GM23338 (cell line): Measurements from ENCODE around the gene TENM4. TPM values are rescaled to one million over a fixed set of nuclear protein-coding genes. Genes with fewer than 3 reads are reported as not detected.

ENCODE experiments used
- ATAC-seq: fragments of 200-7000 bp; cut with Tn5 transposase; 3 replicates; pipeline ENCODE4 v1.9.1; 2020
- DNase-seq: peaks from one replicate; pipeline ENCODE4 v3.0.0-alpha.2; 2015; ENCODE audit warnings: low spot score
- H2AFZ ChIP-seq: fragments of 200-600 bp; sonication (generic); 2 replicates; pipeline ENCODE4 v1.8.0; 2016; ENCODE audit warnings: antibody characterized with exemption, mild to moderate bottlenecking, moderate library complexity
- H3F3A ChIP-seq: fragments of 200-600 bp; sonication (generic); replicated peaks from 2 replicates; pipeline ENCODE4 v1.8.0; 2017; ENCODE audit warnings: antibody characterized with exemption, mixed run types, low read depth
- H3K27ac ChIP-seq: fragments of 200-600 bp; sonication (generic); 2 replicates; pipeline ENCODE4 v1.6.1; 2016; ENCODE audit warnings: low read depth
- H3K27me3 ChIP-seq: fragments of 200-600 bp; sonication (generic); 2 replicates; pipeline ENCODE4 v1.8.0; 2016; ENCODE audit warnings: mild to moderate bottlenecking, mixed run types, moderate library complexity; ENCODE audit not compliant: insufficient read depth
- H3K36me3 ChIP-seq: fragments of 200-600 bp; sonication (generic); 2 replicates; pipeline ENCODE4 v1.8.0; 2016; ENCODE audit warnings: mild to moderate bottlenecking; ENCODE audit not compliant: insufficient read depth
- H3K4me1 ChIP-seq: fragments of 200-600 bp; sonication (generic); 2 replicates; pipeline ENCODE4 v1.8.0; 2016; ENCODE audit warnings: mild to moderate bottlenecking, moderate library complexity; ENCODE audit not compliant: insufficient read depth
- H3K4me2 ChIP-seq: fragments of 200-600 bp; sonication (generic); 2 replicates; pipeline ENCODE4 v1.7.1; 2017; ENCODE audit warnings: mixed run types
- H3K4me3 ChIP-seq: fragments of 200-600 bp; sonication (generic); 2 replicates; pipeline ENCODE4 v1.6.1; 2016; ENCODE audit warnings: mixed run types
- H3K79me2 ChIP-seq: fragments of 200-600 bp; sonication (generic); replicated peaks from 2 replicates; pipeline ENCODE4 v1.8.0; 2017; ENCODE audit warnings: mild to moderate bottlenecking; ENCODE audit not compliant: insufficient read depth
- H3K9me2 ChIP-seq: fragments of 200-600 bp; sonication (generic); 2 replicates; pipeline ENCODE4 v1.8.0; 2017; ENCODE audit not compliant: insufficient read depth
- H4K20me1 ChIP-seq: fragments of 200-600 bp; sonication (generic); replicated peaks from 2 replicates; pipeline ENCODE4 v1.8.0; 2017; ENCODE audit warnings: mild to moderate bottlenecking; ENCODE audit not compliant: insufficient read depth
- H3K27ac Mint-ChIP-seq: 2 replicates; pipeline ENCODE4 v1.8.0; 2020; ENCODE audit warnings: inconsistent platforms, mild to moderate bottlenecking, moderate library complexity, mixed read lengths
- H3K27me3 Mint-ChIP-seq: 3 replicates; pipeline ENCODE4 v1.8.0; 2022; ENCODE audit warnings: low read depth, mild to moderate bottlenecking, moderate library complexity, mixed read lengths, inconsistent platforms; ENCODE audit not compliant: insufficient read depth, poor library complexity
- H3K36me3 Mint-ChIP-seq: 3 replicates; pipeline ENCODE4 v1.8.0; 2021; ENCODE audit warnings: low read depth, mild to moderate bottlenecking, inconsistent platforms, moderate library complexity, mixed read lengths
- H3K4me1 Mint-ChIP-seq: 3 replicates; pipeline ENCODE4 v1.8.0; 2020; ENCODE audit warnings: mild to moderate bottlenecking, inconsistent platforms, mixed read lengths
- H3K4me3 Mint-ChIP-seq: 3 replicates; pipeline ENCODE4 v1.8.0; 2021; ENCODE audit warnings: moderate library complexity, mild to moderate bottlenecking, inconsistent platforms, mixed read lengths
- H3K9me3 Mint-ChIP-seq: 3 replicates; pipeline ENCODE4 v1.8.0; 2020; ENCODE audit warnings: moderate library complexity, mild to moderate bottlenecking, inconsistent platforms, mixed read lengths
- CREB1 ChIP-seq: fragments of 250-450 bp; sonication (Bioruptor Pico); IDR thresholded peaks from 2 replicates; pipeline ENCODE4 v1.5.0; 2020; ENCODE audit warnings: low read depth, mild to moderate bottlenecking, moderate library complexity
- CTCF ChIP-seq, 2 experiments: fragments of 200-600 bp in 1 of 2; sonication (generic) in 1 of 2; conservative IDR thresholded peaks; 2 replicates each; pipeline versions ENCODE4 v1.5.1 to v1.6.1; 2016 to 2017; ENCODE audit warnings: antibody characterized with exemption in 2 of 2, low read depth in 2 of 2, mild to moderate bottlenecking in 2 of 2, moderate library complexity in 1 of 2
- ETS1 ChIP-seq: IDR thresholded peaks from 2 replicates; pipeline ENCODE4 v1.6.1; 2016; ENCODE audit warnings: antibody characterized with exemption
- EZH2 ChIP-seq: fragments of 200-600 bp; sonication (generic); IDR thresholded peaks from one replicate; pipeline ENCODE4 v1.8.0; 2017; ENCODE audit warnings: antibody characterized with exemption, mild to moderate bottlenecking, low read depth; ENCODE audit not compliant: unreplicated experiment
- EZH2phosphoT487 ChIP-seq: fragments of 200-600 bp; sonication (generic); IDR thresholded peaks from one replicate; pipeline ENCODE4 v1.8.1; 2018; ENCODE audit warnings: antibody characterized with exemption; ENCODE audit not compliant: unreplicated experiment
- JUNB ChIP-seq: IDR thresholded peaks from one replicate; pipeline ENCODE4 v1.6.1; 2016; ENCODE audit warnings: antibody characterized with exemption; ENCODE audit not compliant: unreplicated experiment
- NANOG ChIP-seq: IDR thresholded peaks from 2 replicates; pipeline ENCODE4 v1.6.1; 2016; ENCODE audit warnings: antibody characterized with exemption, borderline replicate concordance
- POLR2AphosphoS5 ChIP-seq: IDR thresholded peaks from 2 replicates; pipeline ENCODE4 v1.6.1; 2016; ENCODE audit warnings: antibody characterized with exemption, low read depth
- STAT1 ChIP-seq: IDR thresholded peaks from one replicate; pipeline ENCODE4 v1.6.1; 2016; ENCODE audit warnings: antibody characterized with exemption; ENCODE audit not compliant: unreplicated experiment
- ZNF114 ChIP-seq: fragments of 250-450 bp; sonication (Bioruptor Pico); IDR thresholded peaks from 2 replicates; pipeline ENCODE4 v1.5.0; 2020; ENCODE audit warnings: mild to moderate bottlenecking, moderate library complexity
- ZNF331 ChIP-seq: fragments of 250-450 bp; sonication (Bioruptor Pico); IDR thresholded peaks from 2 replicates; pipeline ENCODE4 v1.5.0; 2020; ENCODE audit warnings: low read depth, mild to moderate bottlenecking, moderate library complexity
- ZNF462 ChIP-seq: fragments of 250-450 bp; sonication (Bioruptor Pico); IDR thresholded peaks from 2 replicates; pipeline ENCODE4 v1.5.0; 2020; ENCODE audit warnings: mild to moderate bottlenecking, moderate library complexity
- polyA plus RNA-seq: library from polyadenylated mRNA; unstranded; fragments of >200 nt; fragmentation: Nextera tagmentation; extraction: Ambion mirVana; gene quantifications from 2 replicates; pipeline ENCODE4 v1.2.1, GENCODE V29; 2016
- total RNA-seq: library from RNA; depleted of rRNA; stranded (reverse); fragments of >200 nt; shearing (Covaris generic); gene quantifications from 2 replicates; pipeline ENCODE4 v1.2.3, GENCODE V29; 2014

TENM4 gene
- total and polyA plus RNA-seq, 2 experiments from 2014 or later, result 7.3 TPM

GRCh38 chr11:79311461-79311860, 129.4 kb downstream of the TENM4 start:
- ATAC-seq, result no peak
- H3K4me1 ChIP-seq, result no peaks in the 10 kb centered on the region
- no peak overlapping the region for H3K4me3 ChIP-seq
- no peak for DNase-seq
- H3K4me3 Mint-ChIP-seq, result no peak overlapping the region
- H3K27me3 Mint-ChIP-seq, result no peaks in the 10 kb centered on the region
- H3K79me2 ChIP-seq, result no peaks in the 10 kb centered on the region
- H2AFZ ChIP-seq, result no peak overlapping the region
- peaks cover 4% of the 10 kb centered on the region; the same call in 2 of the 3 replicates for H3K4me1 Mint-ChIP-seq
- TF ChIP-seq ZNF462 (CRISPR knock-in tag) (no peak), EZH2phosphoT487 (no peak), NANOG (no peak), CREB1 (CRISPR knock-in tag) (no peak), ZNF114 (CRISPR knock-in tag) (no peak), STAT1 (no peak), JUNB (no peak), ETS1 (no peak), ZNF331 (no peak), CTCF (conservative IDR thresholded peaks at IDR 0.05; ENCODE audit: low read depth in 2 of 2) (no peak), POLR2AphosphoS5 (no peak), EZH2 (no peak)
- no peak overlapping the region for H3K4me2 ChIP-seq
- H3K36me3 Mint-ChIP-seq, result no peaks in the 10 kb centered on the region
- no peaks in the 10 kb centered on the region for H3F3A ChIP-seq
- no peak overlapping the region for H3K27ac Mint-ChIP-seq
- no peak overlapping the region for H3K27ac ChIP-seq
- no peaks in the 10 kb centered on the region for H3K9me3 Mint-ChIP-seq
- H4K20me1 ChIP-seq, result no peaks in the 10 kb centered on the region
- H3K9me2 ChIP-seq, result no peaks in the 10 kb centered on the region; the same call in 1 of the 2 replicates
- H3K36me3 ChIP-seq, result no peaks in the 10 kb centered on the region
- H3K27me3 ChIP-seq, result no peaks in the 10 kb centered on the region
